HG03039 (cell line): ENCODE results near the gene GRIK2.

Source experiments
- ATAC-seq: cut with Tn5 transposase; IDR thresholded peaks from one replicate; pipeline ENCODE4 v1.9.1; 2021; ENCODE audit warnings: mild to moderate bottlenecking, moderate library complexity; ENCODE audit not compliant: unreplicated experiment

Gene GRIK2

GRCh38 chr6:101454106-101454676 is 60.7 kb downstream of the GRIK2 start:
- no peak for ATAC-seq

- ATAC-seq, result no peak
Measured at GRCh38 chr6:101458336-101458735, 64.8 kb downstream of the GRIK2 start.

- no peak for ATAC-seq
Measured at GRCh38 chr6:101458826-101459225, 65.3 kb downstream of the GRIK2 start.

GRCh38 chr6:101462576-101462975 is 69.1 kb downstream of the GRIK2 start:
- ATAC-seq, result no peak

GRCh38 chr6:101465863-101466262 is 72.4 kb downstream of the GRIK2 start:
- ATAC-seq, result no peak

- no peak for ATAC-seq
Measured at GRCh38 chr6:101477436-101477835, 83.9 kb downstream of the GRIK2 start.

- ATAC-seq, result no peak
Measured at GRCh38 chr6:101478891-101479290, 85.4 kb downstream of the GRIK2 start.

- ATAC-seq, result no peak
Measured at GRCh38 chr6:101482606-101483005, 89.1 kb downstream of the GRIK2 start.

GRCh38 chr6:101484781-101485180 is 91.3 kb downstream of the GRIK2 start:
- ATAC-seq, result no peak

GRCh38 chr6:101486124-101486523 is 92.6 kb downstream of the GRIK2 start:
- ATAC-seq, result no peak

GRCh38 chr6:101486726-101487125 is 93.2 kb downstream of the GRIK2 start:
- ATAC-seq, result no peak

- ATAC-seq, result no peak
Measured at GRCh38 chr6:101489456-101489855, 95.9 kb downstream of the GRIK2 start.

GRCh38 chr6:101490857-101491256 is 97.3 kb downstream of the GRIK2 start:
- ATAC-seq, result no peak

- ATAC-seq, result no peak
Measured at GRCh38 chr6:101502818-101503217, 109.3 kb downstream of the GRIK2 start.

- ATAC-seq, result no peak
Measured at GRCh38 chr6:101509536-101509935, 116.0 kb downstream of the GRIK2 start.

- no peak for ATAC-seq
Measured at GRCh38 chr6:101513181-101513580, 119.7 kb downstream of the GRIK2 start.

GRCh38 chr6:101516578-101516977 is 123.1 kb downstream of the GRIK2 start:
- no peak for ATAC-seq

GRCh38 chr6:101517632-101518031 is 124.1 kb downstream of the GRIK2 start:
- peak; percentile 51 for ATAC-seq

GRCh38 chr6:101522254-101522653 is 128.7 kb downstream of the GRIK2 start:
- no peak for ATAC-seq

- ATAC-seq, result no peak
Measured at GRCh38 chr6:101527467-101527866, 134.0 kb downstream of the GRIK2 start.

GRCh38 chr6:101528801-101529200 is 135.3 kb downstream of the GRIK2 start:
- ATAC-seq, result no peak

GRCh38 chr6:101531538-101531937 is 138.0 kb downstream of the GRIK2 start:
- no peak for ATAC-seq

GRCh38 chr6:101534386-101534785 is 140.9 kb downstream of the GRIK2 start:
- no peak for ATAC-seq
